Activated CD4-positive, alpha-beta T cell treated with anti-CD3 and anti-CD28 coated beads, Interleukin-2, amount 50 U/mL, for 4 hours (primary cell): Measurements from ENCODE around the gene IGF2BP1.

Experiments
- DNase-seq, 2 experiments: peaks; one replicate each; pipeline ENCODE4 v3.0.0-alpha.2; 2020

The IGF2BP1 gene

GRCh38 chr17:49104511-49105074, 107.4 kb downstream of the IGF2BP1 start:
- no peak for DNase-seq
